CD4-positive, alpha-beta T cell treated with Interleukin-6 for 4 hours (primary cell): ENCODE data around the gene HTRA3.

Source experiments
- DNase-seq: peaks from one replicate; pipeline ENCODE4 v3.0.0-alpha.2; 2020; ENCODE audit warnings: mixed read lengths

Gene HTRA3

GRCh38 chr4:8282742-8283141 is 13.2 kb downstream of the HTRA3 start:
- DNase-seq = no peak

- no peak for DNase-seq
Observed at GRCh38 chr4:8283161-8283560, 13.6 kb downstream of the HTRA3 start.

GRCh38 chr4:8283631-8284121 is 14.1 kb downstream of the HTRA3 start:
- no peak for DNase-seq

DNA sequence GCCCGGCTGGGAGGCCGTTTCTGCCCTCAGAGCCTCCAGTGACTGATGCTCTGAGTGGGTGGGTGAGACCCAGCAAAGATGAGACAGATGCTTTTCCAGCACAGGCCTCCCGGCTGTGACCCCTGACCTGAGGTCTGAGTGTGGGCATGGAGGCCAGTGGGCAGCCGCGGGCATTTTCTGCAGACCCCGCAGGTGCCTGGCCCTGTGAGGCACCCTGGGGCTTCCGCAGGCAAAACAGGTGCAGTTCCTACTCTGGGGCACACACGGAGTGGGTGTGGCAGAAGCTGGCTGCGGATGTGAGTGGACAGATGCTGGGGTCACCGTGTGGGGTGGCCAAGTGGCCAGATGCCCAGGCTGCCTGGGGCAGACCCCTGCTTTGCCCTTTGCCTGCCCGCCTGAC is 14.8 kb downstream of the HTRA3 start:
- no peak for DNase-seq

DNA sequence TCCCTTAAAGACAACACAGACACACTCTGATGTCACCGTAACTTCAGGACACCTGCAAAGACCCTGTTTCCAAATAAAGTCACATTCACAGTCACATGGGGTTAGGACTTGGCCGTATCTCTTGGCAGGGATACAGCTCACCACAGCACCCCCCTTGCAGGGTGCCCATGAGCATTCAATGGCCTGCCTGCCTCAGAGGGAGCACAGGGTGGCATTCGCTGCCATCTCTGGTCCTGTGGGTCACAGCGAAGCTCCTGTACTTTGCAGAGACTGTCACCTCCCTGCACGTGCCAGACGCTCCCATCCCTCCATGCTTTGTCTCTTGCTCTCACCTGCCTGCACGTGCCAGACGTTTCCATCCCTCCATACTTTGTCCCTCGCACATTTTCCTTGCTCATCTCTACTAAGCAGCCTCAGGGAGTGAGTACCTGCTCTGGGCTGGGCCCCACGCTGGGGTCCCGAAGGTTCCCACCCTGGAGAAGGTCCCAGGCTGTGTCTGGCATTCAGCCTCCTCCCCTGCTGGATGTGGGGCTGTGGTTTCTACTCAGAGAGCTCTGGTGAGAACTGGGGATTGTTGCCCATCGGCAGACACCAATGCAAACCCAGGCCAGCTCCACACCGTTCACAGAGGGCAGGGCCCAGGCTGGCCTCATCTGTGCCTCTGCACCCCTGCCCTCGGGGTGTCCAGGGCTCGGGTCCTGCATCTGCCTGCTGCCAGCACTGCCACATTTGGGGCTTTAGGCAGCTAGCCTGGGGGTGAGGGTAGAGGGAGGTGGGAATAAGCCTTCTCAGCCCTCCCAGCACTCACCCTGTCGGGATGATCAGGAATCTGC is 15.8 kb downstream of the HTRA3 start:
- no peak for DNase-seq

- DNase-seq = no peak
Observed at GRCh38 chr4:8285976-8286718, 16.6 kb downstream of the HTRA3 start.

GRCh38 chr4:8286719-8287342 is 17.3 kb downstream of the HTRA3 start:
- no peak for DNase-seq

DNA sequence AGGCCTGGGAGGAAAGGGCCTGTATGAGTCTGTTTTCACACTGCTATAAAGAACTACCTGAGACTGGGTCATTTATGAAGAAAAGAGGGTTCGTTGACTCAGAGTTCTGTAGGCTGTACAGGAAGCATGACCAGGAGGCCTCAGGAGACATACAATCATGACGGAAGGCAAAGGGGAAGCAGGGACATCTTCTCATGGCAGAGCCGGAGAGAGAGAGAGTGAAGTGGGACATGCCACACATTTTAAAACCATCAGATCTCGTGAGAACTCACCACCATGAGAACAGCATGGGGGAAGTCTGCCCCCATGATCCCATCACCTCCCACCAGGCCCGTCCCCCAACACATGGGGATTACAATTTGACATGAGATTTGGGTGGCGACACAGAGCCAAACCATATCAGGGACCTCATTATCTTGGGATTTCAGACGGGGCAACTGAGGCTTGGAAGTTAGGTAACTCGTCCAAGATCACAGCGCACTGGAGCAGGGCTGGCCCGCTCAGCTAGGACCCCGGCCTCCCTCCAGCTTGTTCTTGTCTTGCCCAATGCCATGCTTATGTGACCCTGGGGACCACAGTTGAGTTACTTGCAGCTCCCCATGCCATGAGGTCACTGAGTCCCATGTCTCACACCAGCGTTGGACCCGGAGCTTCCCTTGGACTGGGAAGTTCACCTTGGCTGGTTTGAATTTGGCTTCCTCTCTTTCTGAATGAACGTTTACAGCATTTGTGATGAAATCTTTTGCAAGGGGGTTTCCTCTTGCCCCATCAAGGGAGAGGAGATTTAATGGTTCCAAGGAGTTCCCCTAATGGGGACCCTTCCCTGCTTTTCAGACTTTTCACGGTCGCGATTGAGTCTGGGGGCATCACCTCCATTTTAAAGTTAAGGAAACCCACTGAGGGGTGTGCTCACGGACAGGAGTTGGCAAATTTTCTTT is 18.1 kb downstream of the HTRA3 start:
- DNase-seq = no peak

DNA sequence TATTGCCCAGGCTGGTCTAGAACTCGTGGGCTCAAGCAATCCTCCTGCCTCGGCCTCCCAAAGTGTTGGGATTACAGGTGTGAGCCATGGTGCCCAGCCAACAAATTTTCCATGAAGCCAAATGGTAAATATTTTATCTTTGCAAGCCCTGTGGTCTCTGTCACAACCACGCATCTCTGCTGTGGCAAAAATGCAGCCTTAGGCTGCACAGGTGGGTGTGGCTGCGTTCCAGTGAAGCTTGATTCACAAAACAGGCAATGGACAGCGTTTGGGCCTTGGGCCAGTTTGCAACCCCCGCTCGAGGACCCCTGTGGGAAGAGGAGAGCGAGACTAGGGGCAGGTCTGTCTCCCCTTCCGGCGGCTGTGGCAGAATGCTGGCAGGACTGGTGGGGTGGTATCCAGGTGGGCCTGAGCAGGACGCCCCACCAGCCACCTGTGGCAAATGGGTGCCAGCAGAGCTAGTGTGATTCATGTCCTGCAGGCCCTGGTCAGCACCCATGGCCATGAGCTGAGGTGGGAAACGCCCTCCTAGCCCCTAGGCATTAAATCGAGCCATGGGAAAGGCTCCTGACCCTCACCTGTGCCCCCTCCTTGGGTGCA is 19.7 kb downstream of the HTRA3 start:
- DNase-seq = no peak

- DNase-seq = no peak
Observed at GRCh38 chr4:8289956-8290700, 20.6 kb downstream of the HTRA3 start.

- no peak for DNase-seq
Observed at GRCh38 chr4:8290701-8290970, 21.1 kb downstream of the HTRA3 start.

GRCh38 chr4:8291036-8291682 is 21.6 kb downstream of the HTRA3 start:
- no peak for DNase-seq

GRCh38 chr4:8291701-8292477 is 22.3 kb downstream of the HTRA3 start:
- DNase-seq = no peak

GRCh38 chr4:8292478-8293107 is 23.0 kb downstream of the HTRA3 start:
- no peak for DNase-seq

DNA sequence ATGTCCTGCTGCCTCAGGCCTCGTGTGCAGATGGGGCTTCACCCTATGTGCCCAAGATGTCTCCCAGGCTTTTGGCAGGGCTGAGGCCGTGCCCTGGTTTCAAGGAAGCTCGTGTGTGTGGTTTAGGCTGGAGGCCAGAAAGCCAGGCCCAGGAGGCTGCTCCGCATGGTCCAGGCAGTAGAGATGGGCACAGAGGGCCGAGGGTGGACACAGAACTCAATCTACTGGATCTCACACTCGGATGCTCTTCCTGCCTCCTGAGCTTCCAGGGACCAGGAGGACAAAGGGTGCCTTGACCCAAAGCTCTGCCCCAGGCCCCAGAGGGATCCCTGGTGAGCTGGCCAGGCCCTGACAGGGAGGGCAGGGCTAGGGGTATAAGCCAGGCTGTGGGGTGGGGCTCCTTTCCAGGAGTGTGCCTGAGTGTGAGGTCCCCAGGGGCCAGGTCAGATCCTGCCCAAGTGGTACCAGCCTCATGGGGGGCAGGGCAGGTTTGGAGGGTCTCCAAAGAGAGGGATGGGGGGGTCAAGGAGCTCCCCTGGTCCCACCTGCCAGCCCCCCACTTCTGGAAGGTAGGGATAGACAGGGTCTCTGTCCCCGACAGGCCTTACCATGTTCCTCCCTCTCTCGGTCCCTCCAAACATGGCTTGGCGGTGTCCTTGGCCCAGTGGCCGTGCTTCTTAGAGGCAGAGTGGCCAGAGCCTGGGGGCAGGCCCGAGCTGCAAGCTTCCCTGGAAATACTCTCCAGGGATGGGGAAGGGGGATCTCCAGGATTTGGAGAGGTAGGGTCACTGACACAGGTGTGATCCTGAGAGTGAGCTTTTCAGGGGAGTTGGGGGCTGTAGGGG is 23.8 kb downstream of the HTRA3 start:
- no peak for DNase-seq

GRCh38 chr4:8294036-8294435 is 24.5 kb downstream of the HTRA3 start:
- no peak for DNase-seq

GRCh38 chr4:8294775-8295174 is 25.2 kb downstream of the HTRA3 start:
- DNase-seq = no peak

- DNase-seq = no peak
Observed at GRCh38 chr4:8295471-8295870, 25.9 kb downstream of the HTRA3 start.

- no peak for DNase-seq
Observed at GRCh38 chr4:8296491-8296890, 26.9 kb downstream of the HTRA3 start.
